ENCODE data around the gene CYYR1. TPM values are rescaled to one million over a fixed set of nuclear protein-coding genes. Genes with fewer than 3 reads are reported as not detected.

CYYR1 gene
- not detected in 2 replicates for total RNA-seq (2014; rRNA removed; shearing (Covaris generic))
- total RNA-seq (2022), result not detected in 2 replicates
- Bru-seq, nascent RNA, result not detected
- not detected for BruChase-seq, experiment 1, labeled RNA remaining after a 6-hour chase
- BruChase-seq, experiment 2, labeled RNA remaining after a 2-hour chase, result not detected
- long read RNA-seq, result 0 reads

GRCh38 chr21:26572702-26573381 lies at the start of gene CYYR1:
CYYR1 (minus strand) TSS chr21:26573286; CDS start chr21:26572940, 346 bp downstream.
- Histone ChIP-seq H2AFZ (ENCODE audit: low read length) (no peak within 1 kb of the TSS), H3K9me2 (ENCODE audit: insufficient read depth, low read length) (no peaks in the 10 kb centered on the region), H3K27ac (ENCODE audit: low read depth, low read length, poor library complexity, severe bottlenecking) (no peak within 1 kb of the TSS), H3K36me3 (ENCODE audit: insufficient read depth, low read length) (no peaks in the 10 kb centered on the region), H3K4me2 (ENCODE audit: low read length) (no peak within 1 kb of the TSS), H3K9me3 (ENCODE audit: low read length) (0 out of 2 replicates have a peak, but pooled peaks cover 12% of the 10 kb centered on the region), H3K79me2 (ENCODE audit: insufficient read depth, low read depth, low read length) (no peaks in the 10 kb centered on the region), H4K20me1 (ENCODE audit: insufficient read depth, low read length) (no peaks in the 10 kb centered on the region), H3K4me1 (ENCODE audit: insufficient read depth, low read length, poor library complexity, severe bottlenecking) (no peaks in the 10 kb centered on the region), H3K4me3 (ENCODE audit: low read depth, low read length, poor library complexity, severe bottlenecking) (no peak within 1 kb of the TSS)
- POLR2A ChIA-PET, result no interaction called here
- BruUV-seq (replicated peaks), result no TSS peak
- CTCF ChIA-PET (ENCODE audit: unreplicated experiment), result no interaction called here
- intact Hi-C loops (cut with micrococcal nuclease; ENCODE audit: unreplicated experiment), result no loop called here
- no peak for DNase-seq (ENCODE audit: low spot score)
- no peak for TF ChIP-seq CTCF (conservative IDR thresholded peaks at IDR 0.05; ENCODE audit: low read length)
- TF ChIP-seq EZH2phosphoT487 (IDR thresholded peaks at IDR 0.05; ENCODE audit: borderline replicate concordance, low read depth, low read length), result no peak

GRCh38 chr21:26617176-26617575 lies 44.1 kb upstream of the CYYR1 start:
- CTCF ChIA-PET (ENCODE audit: unreplicated experiment), result no interaction called here
- H3K4me1 ChIP-seq (ENCODE audit: insufficient read depth, low read length, poor library complexity, severe bottlenecking), result no peaks in the 10 kb centered on the region
- no peak overlapping the region for H3K4me3 ChIP-seq (ENCODE audit: low read depth, low read length, poor library complexity, severe bottlenecking)
- H2AFZ ChIP-seq (ENCODE audit: low read length), result no peak overlapping the region
- H3K27ac ChIP-seq (ENCODE audit: low read depth, low read length, poor library complexity, severe bottlenecking), result no peak overlapping the region
- no peaks in the 10 kb centered on the region for H3K9me3 ChIP-seq (ENCODE audit: low read length)
- no peaks in the 10 kb centered on the region for H4K20me1 ChIP-seq (ENCODE audit: insufficient read depth, low read length)
- intact Hi-C loops (cut with micrococcal nuclease; ENCODE audit: unreplicated experiment), result no loop called here
- H3K4me2 ChIP-seq (ENCODE audit: low read length), result no peak overlapping the region
- H3K79me2 ChIP-seq (ENCODE audit: insufficient read depth, low read depth, low read length), result no peaks in the 10 kb centered on the region
- no peak for DNase-seq (ENCODE audit: low spot score)
- H3K36me3 ChIP-seq (ENCODE audit: insufficient read depth, low read length), result no peaks in the 10 kb centered on the region
- H3K9me2 ChIP-seq (ENCODE audit: insufficient read depth, low read length), result no peaks in the 10 kb centered on the region
- no TSS peak for BruUV-seq (replicated peaks)
- TF ChIP-seq EZH2phosphoT487 (IDR thresholded peaks at IDR 0.05; ENCODE audit: borderline replicate concordance, low read depth, low read length) (no peak), CTCF (conservative IDR thresholded peaks at IDR 0.05; ENCODE audit: low read length) (no peak)
- POLR2A ChIA-PET, result interaction anchor here (1.1 kb wide), 1 partner anchor 15 kb away, joined by 5 read pairs; no protein-coding TSS in a partner anchor

GRCh38 chr21:26614251-26614650 lies 41.2 kb upstream of the CYYR1 start:
- Histone ChIP-seq H3K79me2 (ENCODE audit: insufficient read depth, low read depth, low read length) (no peaks in the 10 kb centered on the region), H3K36me3 (ENCODE audit: insufficient read depth, low read length) (no peaks in the 10 kb centered on the region), H3K27ac (ENCODE audit: low read depth, low read length, poor library complexity, severe bottlenecking) (no peak overlapping the region), H2AFZ (ENCODE audit: low read length) (no peak overlapping the region; the same call in 1 of the 2 replicates), H3K4me1 (ENCODE audit: insufficient read depth, low read length, poor library complexity, severe bottlenecking) (no peaks in the 10 kb centered on the region), H3K4me3 (ENCODE audit: low read depth, low read length, poor library complexity, severe bottlenecking) (no peak overlapping the region), H3K4me2 (ENCODE audit: low read length) (no peak overlapping the region), H3K9me2 (ENCODE audit: insufficient read depth, low read length) (no peaks in the 10 kb centered on the region), H4K20me1 (ENCODE audit: insufficient read depth, low read length) (no peaks in the 10 kb centered on the region), H3K9me3 (ENCODE audit: low read length) (no peaks in the 10 kb centered on the region)
- BruUV-seq (replicated peaks), result no TSS peak
- intact Hi-C loops (cut with micrococcal nuclease; ENCODE audit: unreplicated experiment), result no loop called here
- POLR2A ChIA-PET, result interaction anchor here (0.6 kb wide), 1 partner anchor 10 kb away, joined by 4 read pairs; no protein-coding TSS in a partner anchor
- CTCF ChIA-PET (ENCODE audit: unreplicated experiment), result no interaction called here
- no peak for TF ChIP-seq CTCF (conservative IDR thresholded peaks at IDR 0.05; ENCODE audit: low read length)
- no peak for TF ChIP-seq EZH2phosphoT487 (IDR thresholded peaks at IDR 0.05; ENCODE audit: borderline replicate concordance, low read depth, low read length)
- DNase-seq (ENCODE audit: low spot score), result no peak
